Keratinocyte (primary cell): ENCODE measurements around the gene TRAF5.

Source experiments
- EZH2 ChIP-seq: IDR thresholded peaks from one replicate; pipeline ENCODE4 v1.6.1; 2012; ENCODE audit warnings: inconsistent platforms, mild to moderate bottlenecking, low read length, moderate library complexity
- TF ChIP-seq, protein P1 (sequence below), 3 experiments: IDR thresholded peaks in 1 of 3; conservative IDR thresholded peaks in 1 of 3; optimal IDR thresholded peaks in 1 of 3; 2 replicates in 2 of 3; 3 replicates in 1 of 3; pipeline versions ENCODE3 to v1.5.1; 2011; ENCODE audit warnings: low read length in 3 of 3, mild to moderate bottlenecking in 3 of 3, moderate library complexity in 2 of 3, control low read depth in 1 of 3, inconsistent platforms in 1 of 3; ENCODE audit not compliant: insufficient read depth in 2 of 3; ENCODE audit errors: extremely low read depth in 1 of 3

DNA sequence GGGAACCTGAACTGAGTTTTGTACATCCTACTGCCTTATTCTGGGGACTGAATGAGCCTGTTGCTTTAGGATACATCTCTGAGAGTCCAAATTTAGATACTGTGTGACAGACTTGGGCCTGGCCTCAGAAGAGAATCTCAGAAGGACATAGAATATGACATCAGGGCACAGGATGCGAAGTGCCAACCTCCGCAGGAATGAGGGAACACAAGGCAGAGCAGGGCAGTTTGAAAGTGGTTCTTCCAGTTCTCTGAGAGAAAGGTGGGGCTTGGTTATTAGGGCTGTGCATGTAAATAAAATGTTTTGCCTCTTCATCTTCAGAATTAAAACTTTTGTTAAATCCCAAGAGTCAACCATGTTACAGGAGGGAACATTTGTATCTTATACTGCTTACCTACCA is 23.1 kb downstream of the TRAF5 start:
- TF ChIP-seq, protein P1, sequence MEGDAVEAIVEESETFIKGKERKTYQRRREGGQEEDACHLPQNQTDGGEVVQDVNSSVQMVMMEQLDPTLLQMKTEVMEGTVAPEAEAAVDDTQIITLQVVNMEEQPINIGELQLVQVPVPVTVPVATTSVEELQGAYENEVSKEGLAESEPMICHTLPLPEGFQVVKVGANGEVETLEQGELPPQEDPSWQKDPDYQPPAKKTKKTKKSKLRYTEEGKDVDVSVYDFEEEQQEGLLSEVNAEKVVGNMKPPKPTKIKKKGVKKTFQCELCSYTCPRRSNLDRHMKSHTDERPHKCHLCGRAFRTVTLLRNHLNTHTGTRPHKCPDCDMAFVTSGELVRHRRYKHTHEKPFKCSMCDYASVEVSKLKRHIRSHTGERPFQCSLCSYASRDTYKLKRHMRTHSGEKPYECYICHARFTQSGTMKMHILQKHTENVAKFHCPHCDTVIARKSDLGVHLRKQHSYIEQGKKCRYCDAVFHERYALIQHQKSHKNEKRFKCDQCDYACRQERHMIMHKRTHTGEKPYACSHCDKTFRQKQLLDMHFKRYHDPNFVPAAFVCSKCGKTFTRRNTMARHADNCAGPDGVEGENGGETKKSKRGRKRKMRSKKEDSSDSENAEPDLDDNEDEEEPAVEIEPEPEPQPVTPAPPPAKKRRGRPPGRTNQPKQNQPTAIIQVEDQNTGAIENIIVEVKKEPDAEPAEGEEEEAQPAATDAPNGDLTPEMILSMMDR (optimal IDR thresholded peaks at IDR 0.05 in 1 of 3, IDR thresholded peaks at IDR 0.05 in 1 of 3, conservative IDR thresholded peaks at IDR 0.05 in 1 of 3; ENCODE audit: extremely low read depth in 1 of 3, insufficient read depth in 2 of 3, low read length in 3 of 3), result no peak
- no peak for TF ChIP-seq EZH2
